Smooth muscle cell (in vitro differentiated cells): ENCODE data around the gene SLC19A1. TPM values are rescaled to one million over a fixed set of nuclear protein-coding genes. Genes with fewer than 3 reads are reported as not detected.
"Not testable (repeated sequence)": the region's sequence is repeated elsewhere in the genome, so short reads cannot be mapped to it uniquely, and the experiment has no call there.

Source experiments
- DNase-seq: peaks from one replicate; lab custom pipeline; 2025; ENCODE audit not compliant: unreplicated experiment; lab: John Stamatoyannopoulos, UW
- H2AFZ ChIP-seq: fragments of 200-600 bp; sonication (generic); 2 replicates; pipeline ENCODE4 v1.6.0; 2016; ENCODE audit warnings: antibody characterized with exemption, low read depth, mild to moderate bottlenecking
- H3F3A ChIP-seq: fragments of 200-600 bp; sonication (generic); 2 replicates; pipeline ENCODE4 v1.6.0; 2017; ENCODE audit warnings: antibody characterized with exemption, low read depth
- H3K27ac ChIP-seq: fragments of 200-600 bp; sonication (generic); 2 replicates; pipeline ENCODE4 v1.5.1; 2016; ENCODE audit warnings: low read depth, mild to moderate bottlenecking
- H3K27me3 ChIP-seq: fragments of 200-600 bp; sonication (generic); 2 replicates; pipeline ENCODE4 v1.6.1; 2016; ENCODE audit warnings: low read depth, mild to moderate bottlenecking
- H3K36me3 ChIP-seq: fragments of 200-600 bp; sonication (generic); 2 replicates; pipeline ENCODE4 v1.5.1; 2016; ENCODE audit warnings: low read depth
- H3K4me1 ChIP-seq: fragments of 200-600 bp; sonication (generic); 2 replicates; pipeline ENCODE4 v1.5.1; 2016; ENCODE audit warnings: low read depth
- H3K4me2 ChIP-seq: fragments of 200-600 bp; sonication (generic); 2 replicates; pipeline ENCODE4 v1.6.0; 2016; ENCODE audit warnings: mild to moderate bottlenecking
- H3K4me3 ChIP-seq: fragments of 200-600 bp; sonication (generic); 2 replicates; pipeline ENCODE4 v1.5.1; 2016; ENCODE audit warnings: mild to moderate bottlenecking
- H3K79me2 ChIP-seq: fragments of 200-600 bp; sonication (generic); 2 replicates; pipeline ENCODE4 v1.6.0; 2016; ENCODE audit warnings: low read depth, mild to moderate bottlenecking
- H3K9ac ChIP-seq: fragments of 200-600 bp; sonication (generic); 2 replicates; pipeline ENCODE4 v1.6.0; 2016; ENCODE audit warnings: low read depth
- H3K9me3 ChIP-seq: fragments of 200-600 bp; sonication (generic); replicated peaks from 2 replicates; pipeline ENCODE4 v1.5.1; 2016; ENCODE audit warnings: low read depth
- H4K20me1 ChIP-seq: fragments of 200-600 bp; sonication (generic); 2 replicates; pipeline ENCODE4 v1.6.0; 2016; ENCODE audit warnings: low read depth
- WGBS: methylation state at CpG from one replicate; pipeline ENCODE4 v1.1.7; 2016; ENCODE audit warnings: low lambda C conversion rate; 5-methylcytosine and 5-hydroxymethylcytosine counted together
- polyA plus RNA-seq: library from polyadenylated mRNA; unstranded; fragments of >200 nt; fragmentation: Nextera tagmentation; extraction: Ambion mirVana; gene quantifications from 2 replicates; pipeline ENCODE4 v1.2.1, GENCODE V29; 2016
- total RNA-seq: library from RNA; depleted of rRNA; stranded (reverse); fragments of >200 nt; gene quantifications from 2 replicates; pipeline ENCODE4 v1.2.3, GENCODE V29; 2014
- TF ChIP-seq, protein P1 (sequence below): fragments of 200-600 bp; sonication (generic); IDR thresholded peaks from 2 replicates; pipeline ENCODE4 v1.5.1; 2017; ENCODE audit warnings: borderline replicate concordance, mild to moderate bottlenecking, antibody characterized with exemption; ENCODE audit not compliant: insufficient read depth, poor library complexity, severe bottlenecking

SLC19A1 gene
- total and polyA plus RNA-seq, 2 experiments from 2014 or later, result 2.3 to 33.2 TPM

GRCh38 chr21:45502006-45502345 is 40.3 kb downstream of the SLC19A1 start:
- no peak overlapping the region for H2AFZ ChIP-seq
- H3K27ac ChIP-seq, result no peak overlapping the region
- H3F3A ChIP-seq, result no peaks in the 10 kb centered on the region
- H3K36me3 ChIP-seq, result no peaks in the 10 kb centered on the region
- TF ChIP-seq, protein P1, sequence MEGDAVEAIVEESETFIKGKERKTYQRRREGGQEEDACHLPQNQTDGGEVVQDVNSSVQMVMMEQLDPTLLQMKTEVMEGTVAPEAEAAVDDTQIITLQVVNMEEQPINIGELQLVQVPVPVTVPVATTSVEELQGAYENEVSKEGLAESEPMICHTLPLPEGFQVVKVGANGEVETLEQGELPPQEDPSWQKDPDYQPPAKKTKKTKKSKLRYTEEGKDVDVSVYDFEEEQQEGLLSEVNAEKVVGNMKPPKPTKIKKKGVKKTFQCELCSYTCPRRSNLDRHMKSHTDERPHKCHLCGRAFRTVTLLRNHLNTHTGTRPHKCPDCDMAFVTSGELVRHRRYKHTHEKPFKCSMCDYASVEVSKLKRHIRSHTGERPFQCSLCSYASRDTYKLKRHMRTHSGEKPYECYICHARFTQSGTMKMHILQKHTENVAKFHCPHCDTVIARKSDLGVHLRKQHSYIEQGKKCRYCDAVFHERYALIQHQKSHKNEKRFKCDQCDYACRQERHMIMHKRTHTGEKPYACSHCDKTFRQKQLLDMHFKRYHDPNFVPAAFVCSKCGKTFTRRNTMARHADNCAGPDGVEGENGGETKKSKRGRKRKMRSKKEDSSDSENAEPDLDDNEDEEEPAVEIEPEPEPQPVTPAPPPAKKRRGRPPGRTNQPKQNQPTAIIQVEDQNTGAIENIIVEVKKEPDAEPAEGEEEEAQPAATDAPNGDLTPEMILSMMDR, result no peak
- H3K4me3 ChIP-seq, result no peak overlapping the region
- 95% methylated on average over 13 of the region's 13 CpGs for WGBS
- H3K9ac ChIP-seq, result no peak overlapping the region
- DNase-seq, result no peak
- H3K4me2 ChIP-seq, result no peak overlapping the region
- H3K27me3 ChIP-seq, result no peaks in the 10 kb centered on the region
- no peaks in the 10 kb centered on the region for H3K4me1 ChIP-seq
- H3K79me2 ChIP-seq, result no peaks in the 10 kb centered on the region
- H3K9me3 ChIP-seq, result no peaks in the 10 kb centered on the region
- peaks cover 6% of the 10 kb centered on the region for H4K20me1 ChIP-seq

GRCh38 chr21:45501081-45502005 is 40.9 kb downstream of the SLC19A1 start:
- DNase-seq, H4K20me1 ChIP-seq, H3K9me3 ChIP-seq, H3K36me3 ChIP-seq, H2AFZ ChIP-seq, H3F3A ChIP-seq, H3K79me2 ChIP-seq, H3K27ac ChIP-seq, H3K4me3 ChIP-seq, H3K9ac ChIP-seq, H3K4me2 ChIP-seq, H3K27me3 ChIP-seq, H3K4me1 ChIP-seq: not testable (repeated sequence)
- 98% methylated on average over 13 of the region's 20 CpGs for WGBS

DNA sequence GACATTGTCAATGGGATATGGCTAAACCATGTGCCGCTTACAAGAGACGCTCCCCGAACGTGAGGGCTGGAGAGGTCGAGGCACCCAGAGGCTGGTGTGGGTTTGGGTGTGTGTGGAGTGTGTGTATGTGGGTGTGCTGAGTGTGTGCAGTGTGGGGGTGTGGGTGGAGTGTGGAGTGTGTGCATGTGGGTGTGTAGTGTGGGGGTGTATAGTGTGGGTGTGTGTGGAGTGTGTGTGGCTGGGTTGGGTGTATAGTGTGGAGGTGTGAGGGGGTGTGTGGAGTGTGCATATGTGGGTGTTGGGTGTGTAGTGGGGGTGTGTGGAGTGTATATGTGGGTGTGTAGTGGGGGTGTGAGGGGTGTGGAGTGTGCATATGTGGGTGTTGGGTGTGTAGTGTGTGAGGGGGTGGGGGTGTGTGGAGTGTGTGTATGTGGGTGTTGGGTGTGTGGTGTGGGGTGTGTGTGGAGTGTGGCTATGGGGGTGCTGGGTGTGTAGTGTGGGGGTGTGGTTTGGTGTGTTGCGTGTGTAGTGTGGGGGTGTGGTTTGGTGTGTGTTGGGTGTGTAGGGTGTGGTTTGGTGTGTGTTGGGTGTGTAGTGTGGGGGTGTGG is 42.2 kb downstream of the SLC19A1 start:
- H3K4me2 ChIP-seq, result no peak overlapping the region
- no peaks in the 10 kb centered on the region for H3K79me2 ChIP-seq
- H3K36me3 ChIP-seq, result no peaks in the 10 kb centered on the region
- H3K4me1 ChIP-seq, result no peaks in the 10 kb centered on the region
- H2AFZ ChIP-seq, result no peak overlapping the region
- no peak for DNase-seq
- H3K27ac ChIP-seq, result no peak overlapping the region
- no peaks in the 10 kb centered on the region for H3F3A ChIP-seq
- H3K9ac ChIP-seq, result no peak overlapping the region
- TF ChIP-seq, protein P1, result no peak
- peaks cover 8% of the 10 kb centered on the region for H4K20me1 ChIP-seq
- H3K9me3 ChIP-seq, result no peaks in the 10 kb centered on the region
- WGBS, result 97% methylated on average over 5 of the region's 6 CpGs
- no peak overlapping the region for H3K4me3 ChIP-seq
- H3K27me3 ChIP-seq, result no peaks in the 10 kb centered on the region

DNA sequence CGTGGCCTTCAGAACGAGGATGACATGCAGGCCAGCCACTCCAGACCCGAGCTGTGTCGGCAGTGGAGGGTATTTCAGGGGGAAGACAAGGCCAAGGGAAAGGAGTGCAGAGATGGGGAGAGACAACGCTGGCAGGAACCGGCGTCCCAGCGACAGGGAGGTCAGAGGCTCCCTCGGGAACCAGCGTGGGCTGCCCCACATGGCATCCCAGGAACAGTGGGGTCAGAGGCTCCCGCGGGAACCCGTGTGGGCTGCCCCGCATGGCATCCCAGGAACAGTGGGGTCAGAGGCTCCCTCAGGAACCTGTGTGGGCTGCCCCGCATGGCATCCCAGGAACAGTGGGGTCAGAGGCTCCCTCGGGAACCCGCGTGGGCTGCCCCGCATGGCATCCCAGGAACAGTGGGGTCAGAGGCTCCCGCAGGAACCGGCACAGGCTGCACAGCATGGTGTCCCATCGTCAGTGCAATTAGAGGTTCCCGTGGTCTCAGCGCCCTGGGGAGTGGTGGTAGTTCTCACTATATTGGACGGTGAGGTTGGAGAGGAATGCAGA is 43.0 kb downstream of the SLC19A1 start:
- Histone ChIP-seq H3K9me3 (no peaks in the 10 kb centered on the region), H3K9ac (no peak overlapping the region), H3K4me2 (no peak overlapping the region), H3F3A (no peaks in the 10 kb centered on the region), H3K27ac (no peak overlapping the region), H3K79me2 (no peaks in the 10 kb centered on the region), H2AFZ (no peak overlapping the region), H4K20me1 (peaks cover 8% of the 10 kb centered on the region), H3K36me3 (no peaks in the 10 kb centered on the region), H3K4me1 (no peaks in the 10 kb centered on the region), H3K4me3 (no peak overlapping the region), H3K27me3 (no peaks in the 10 kb centered on the region)
- WGBS, result 96% methylated on average over 23 of the region's 25 CpGs
- TF ChIP-seq, protein P1, result no peak
- DNase-seq, result no peak
